ENCODE results near the gene PTGR1. TPM values are rescaled to one million over a fixed set of nuclear protein-coding genes. Genes with fewer than 3 reads are reported as not detected.
A peak's percentile ranks its signal among the peaks of the same experiment; 100 is the strongest.

The PTGR1 gene
- 100 to 1,000 TPM in 7 of 9 donors, 10 to 100 TPM in 2; 37.0 to 170 (median 129) TPM for total RNA-seq
- polyA plus RNA-seq, result 100 to 1,000 TPM in 1 of 3 donors, 10 to 100 TPM in 2; 30.7 to 121 (median 42.7) TPM
- long read RNA-seq, donor 1, partial matches to known transcripts, result 0 of 10 reads
- long read RNA-seq, donor 1, other reads (novel, unspliced or antisense), result 0 of 10 reads
- long read RNA-seq, donor 2, partial matches to known transcripts, result 6 of 10 reads
- long read RNA-seq, donor 2, other reads (novel, unspliced or antisense), result 0 of 10 reads
- long read RNA-seq, donor 3, transcript PTGR1-205 (10 exons, 1,407 nt), result major isoform, 11 of 18 reads
- long read RNA-seq, donor 3, partial matches to known transcripts, result 0 of 18 reads
- long read RNA-seq, donor 3, other reads (novel, unspliced or antisense), result 0 of 18 reads
- long read RNA-seq, donor 4, transcript PTGR1-207 (11 exons, 1,941 nt), result minor isoform, 7 of 173 reads
- long read RNA-seq, donor 4, transcript PTGR1-201 (10 exons, 1,223 nt), result minor isoform, 54 of 173 reads
- long read RNA-seq, donor 4, transcript PTGR1-205 (10 exons, 1,407 nt), result major isoform, 72 of 173 reads
- long read RNA-seq, donor 4, partial matches to known transcripts, result 4 of 173 reads
- long read RNA-seq, donor 4, other reads (novel, unspliced or antisense), result 30 of 173 reads
- long read RNA-seq, donor 5, transcript PTGR1-205 (10 exons, 1,407 nt), result major isoform, 75 of 163 reads
- long read RNA-seq, donor 5, transcript PTGR1-201 (10 exons, 1,223 nt), result minor isoform, 65 of 163 reads
- long read RNA-seq, donor 5, partial matches to known transcripts, result 3 of 163 reads
- long read RNA-seq, donor 5, other reads (novel, unspliced or antisense), result 15 of 163 reads
- long read RNA-seq, donor 6, transcript PTGR1-201 (10 exons, 1,223 nt), result minor isoform, 42 of 128 reads
- long read RNA-seq, donor 6, transcript PTGR1-205 (10 exons, 1,407 nt), result major isoform, 49 of 128 reads
- long read RNA-seq, donor 6, partial matches to known transcripts, result 2 of 128 reads
- long read RNA-seq, donor 6, other reads (novel, unspliced or antisense), result 25 of 128 reads
- long read RNA-seq, donor 7, transcript PTGR1-205 (10 exons, 1,407 nt), result major isoform, 5 of 10 reads
- long read RNA-seq, donor 7, partial matches to known transcripts, result 0 of 10 reads
- long read RNA-seq, donor 7, other reads (novel, unspliced or antisense), result 0 of 10 reads
- long read RNA-seq, donor 8, transcript PTGR1-205 (10 exons, 1,407 nt), result major isoform, 8 of 16 reads
- long read RNA-seq, donor 8, transcript PTGR1-201 (10 exons, 1,223 nt), result minor isoform, 6 of 16 reads
- long read RNA-seq, donor 8, partial matches to known transcripts, result 0 of 16 reads
- long read RNA-seq, donor 8, other reads (novel, unspliced or antisense), result 0 of 16 reads
- long read RNA-seq, donor 9, partial matches to known transcripts, result 0 of 10 reads
- long read RNA-seq, donor 9, other reads (novel, unspliced or antisense), result 0 of 10 reads
- long read RNA-seq, donor 10, partial matches to known transcripts, result 0 of 5 reads
- long read RNA-seq, donor 10, other reads (novel, unspliced or antisense), result 0 of 5 reads

DNA sequence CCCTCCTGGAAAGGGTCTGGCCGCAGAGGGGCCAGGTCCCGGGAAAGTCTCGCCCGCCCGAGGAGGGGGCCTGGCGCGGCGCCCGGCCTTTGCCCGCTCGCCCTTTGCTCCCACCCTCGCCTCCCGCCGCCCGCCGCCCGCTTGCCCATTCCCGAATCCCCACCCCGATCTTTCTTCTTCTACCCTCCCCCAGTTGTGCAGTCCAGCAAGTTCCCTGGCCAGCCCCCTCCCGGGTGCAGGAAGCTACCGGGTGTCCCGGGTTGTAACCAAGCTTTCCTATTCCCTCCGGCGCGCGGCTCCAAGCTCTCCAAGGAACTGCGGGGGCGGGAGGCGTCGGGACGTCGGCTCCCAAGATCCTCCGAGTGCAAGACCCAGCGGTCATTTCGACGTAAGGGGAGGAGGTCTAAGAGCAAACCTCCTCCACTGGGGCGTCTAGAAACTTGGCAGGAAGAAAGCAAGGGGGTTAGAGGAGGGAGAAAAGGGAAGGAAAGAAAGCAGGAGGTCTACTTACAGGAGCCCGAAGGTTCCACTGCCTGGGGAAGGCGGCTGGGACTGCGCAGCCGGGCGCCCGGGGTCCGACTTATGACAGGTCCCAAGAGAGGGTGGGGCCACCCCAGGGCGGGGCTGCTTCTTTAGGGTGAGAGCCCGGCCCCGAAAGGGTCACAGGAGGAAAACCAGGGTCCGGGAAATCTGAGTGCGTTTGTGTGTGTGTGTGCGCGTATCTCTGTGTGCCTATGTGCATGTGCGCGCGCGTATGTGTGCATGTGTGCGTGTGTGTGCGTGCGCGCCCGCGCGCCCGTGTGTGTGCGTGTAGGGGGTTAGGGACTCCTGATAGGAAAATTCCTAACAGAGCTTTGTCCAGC, at the start of gene PTGR1:
TSS of gene PTGR1 (minus strand) at position 556 of the 863 bp plus-strand sequence. CDS start 2,225 bp downstream, outside the sequence.
- DNase-seq, result peak; percentile 78 to 93 (median 87)
- 0 to 4% (median 0%) methylated on average over 30 to 64 of the region's 64 CpGs for WGBS, 4 donors
- peaks cover 0 to 19% of the 10 kb centered on the region in 2 donors for H3K4me1 ChIP-seq (replicated peaks in 1 of 2)
- intact Hi-C loops (cut with DNase I), result loop anchor here in 1 of 2 donors (5.0 kb wide), 1 partner anchor 88 kb away; no protein-coding TSS in a partner anchor
- peak within 1 kb of the TSS; percentile 9 to 89 (median 57) for H3K4me3 ChIP-seq
- TF ChIP-seq POLR2A (IDR thresholded peaks at IDR 0.05), result peak in 1 of 2 donors; percentile 85
- TF ChIP-seq, protein P1, sequence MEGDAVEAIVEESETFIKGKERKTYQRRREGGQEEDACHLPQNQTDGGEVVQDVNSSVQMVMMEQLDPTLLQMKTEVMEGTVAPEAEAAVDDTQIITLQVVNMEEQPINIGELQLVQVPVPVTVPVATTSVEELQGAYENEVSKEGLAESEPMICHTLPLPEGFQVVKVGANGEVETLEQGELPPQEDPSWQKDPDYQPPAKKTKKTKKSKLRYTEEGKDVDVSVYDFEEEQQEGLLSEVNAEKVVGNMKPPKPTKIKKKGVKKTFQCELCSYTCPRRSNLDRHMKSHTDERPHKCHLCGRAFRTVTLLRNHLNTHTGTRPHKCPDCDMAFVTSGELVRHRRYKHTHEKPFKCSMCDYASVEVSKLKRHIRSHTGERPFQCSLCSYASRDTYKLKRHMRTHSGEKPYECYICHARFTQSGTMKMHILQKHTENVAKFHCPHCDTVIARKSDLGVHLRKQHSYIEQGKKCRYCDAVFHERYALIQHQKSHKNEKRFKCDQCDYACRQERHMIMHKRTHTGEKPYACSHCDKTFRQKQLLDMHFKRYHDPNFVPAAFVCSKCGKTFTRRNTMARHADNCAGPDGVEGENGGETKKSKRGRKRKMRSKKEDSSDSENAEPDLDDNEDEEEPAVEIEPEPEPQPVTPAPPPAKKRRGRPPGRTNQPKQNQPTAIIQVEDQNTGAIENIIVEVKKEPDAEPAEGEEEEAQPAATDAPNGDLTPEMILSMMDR (IDR thresholded peaks at IDR 0.05), result no peak
- H3K27me3 ChIP-seq, result no peaks in the 10 kb centered on the region
- H3K36me3 ChIP-seq (replicated peaks in 1 of 2), result peaks cover 0 to 25% of the 10 kb centered on the region in 2 donors
- H3K27ac ChIP-seq, result peak within 1 kb of the TSS; percentile 4 to 95 (median 80)
- no peaks in the 10 kb centered on the region for H3K9me3 ChIP-seq (replicated peaks in 1 of 3)

DNA sequence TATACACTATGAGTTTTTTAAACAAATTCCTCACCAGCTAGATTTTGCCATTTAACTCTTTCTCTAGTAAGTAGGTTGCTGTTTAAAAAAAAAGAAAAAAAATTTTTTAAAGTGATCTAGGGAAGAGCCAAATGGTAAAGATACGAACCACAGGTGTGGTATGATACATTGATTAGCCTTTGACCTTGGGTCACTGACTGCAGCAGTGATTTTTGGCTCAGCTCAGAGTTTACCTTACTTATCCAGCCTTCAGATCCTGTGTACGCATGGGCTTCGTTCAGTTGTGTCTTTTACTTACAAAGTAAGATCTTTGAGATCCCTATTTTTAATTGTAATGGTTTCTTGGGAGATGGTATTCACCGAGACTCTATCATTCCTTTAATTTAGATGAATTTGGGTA, 49.6 kb upstream of the PTGR1 start:
- Histone ChIP-seq H3K27ac (no peak overlapping the region), H3K9me3 (replicated peaks in 1 of 3) (no peaks in the 10 kb centered on the region), H3K4me3 (no peak overlapping the region), H3K4me1 (replicated peaks in 1 of 2) (peaks cover 13 to 16% of the 10 kb centered on the region in 2 donors), H3K36me3 (replicated peaks in 1 of 2) (peaks cover 0 to 25% of the 10 kb centered on the region in 2 donors), H3K27me3 (no peaks in the 10 kb centered on the region)
- TF ChIP-seq POLR2A (IDR thresholded peaks at IDR 0.05), result no peak
- TF ChIP-seq, protein P1 (IDR thresholded peaks at IDR 0.05), result no peak
- no peak for DNase-seq
- WGBS, 4 donors, result 79 to 94% (median 91%) methylated on average over 4 of the region's 4 CpGs
- intact Hi-C loops (cut with DNase I), result no loop called here

DNA sequence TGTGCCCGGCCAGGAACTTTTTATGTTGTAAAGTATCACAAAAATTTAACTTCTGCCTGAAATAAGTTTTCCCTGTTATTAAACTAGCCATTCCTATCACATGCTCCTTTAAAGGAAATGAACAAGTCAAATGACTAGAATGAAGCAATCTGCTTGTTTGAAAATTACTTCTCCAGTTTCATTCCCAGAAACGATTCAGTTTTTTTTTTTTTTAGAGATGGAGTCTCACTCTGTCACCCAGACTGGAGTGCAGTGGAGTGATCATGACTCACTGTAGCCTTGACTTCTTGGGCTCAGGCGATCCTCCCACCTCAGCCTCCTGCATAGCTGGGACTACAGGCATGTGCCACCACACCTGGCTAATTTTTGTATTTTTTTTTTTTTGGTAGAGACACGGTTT, 48.6 kb upstream of the PTGR1 start:
- Histone ChIP-seq H3K9me3 (replicated peaks in 1 of 3) (no peaks in the 10 kb centered on the region), H3K27ac (peak overlapping the region; percentile 10 to 89 (median 81)), H3K4me1 (replicated peaks in 1 of 2) (peaks cover 21% of the 10 kb centered on the region in 2 donors), H3K4me3 (no peak overlapping the region), H3K36me3 (replicated peaks in 1 of 2) (peaks cover 0 to 16% of the 10 kb centered on the region in 2 donors), H3K27me3 (no peaks in the 10 kb centered on the region)
- no peak for TF ChIP-seq POLR2A (IDR thresholded peaks at IDR 0.05)
- TF ChIP-seq, protein P1 (IDR thresholded peaks at IDR 0.05), result no peak
- DNase-seq, result peak in 6 of 7 donors; percentile 63 to 74 (median 68)
- intact Hi-C loops (cut with DNase I), result no loop called here
- WGBS, 4 donors, result 56 to 67% (median 60%) methylated on average over 4 of the region's 4 CpGs

All from adrenal gland (tissue), 19 donors.